H1 (cell line): ENCODE measurements around the gene ELAVL2.

ENCODE experiments used
- CTCF ChIP-seq, 3 experiments: IDR thresholded peaks; 1 replicate in 2 of 3; 2 replicates in 1 of 3; pipeline versions ENCODE4 v1.5.1 to v1.6.1; 2011; ENCODE audit warnings: low read length in 3 of 3, mild to moderate bottlenecking in 3 of 3, inconsistent platforms in 2 of 3, low read depth in 1 of 3, moderate library complexity in 1 of 3; ENCODE audit not compliant: insufficient read depth in 1 of 3; ENCODE audit errors: control extremely low read depth in 1 of 3
- EP300 ChIP-seq, 2 experiments: IDR thresholded peaks; 1 replicate in 1 of 2; 2 replicates in 1 of 2; pipeline ENCODE4 v1.6.1; 2011 to 2012; ENCODE audit warnings: low read depth in 2 of 2, low read length in 2 of 2, mild to moderate bottlenecking in 2 of 2, borderline replicate concordance in 1 of 2, inconsistent platforms in 1 of 2, moderate library complexity in 1 of 2
- EZH2 ChIP-seq: fragments of 200-600 bp; sonication (generic); IDR thresholded peaks from 2 replicates; pipeline ENCODE4 v1.7.1; 2012; ENCODE audit warnings: low read depth, mild to moderate bottlenecking, moderate library complexity, low read length, inconsistent platforms; ENCODE audit not compliant: severe bottlenecking
- FOSL1 ChIP-seq: IDR thresholded peaks from 2 replicates; pipeline ENCODE4 v1.6.1; 2011; ENCODE audit warnings: mild to moderate bottlenecking, low read depth, low read length, moderate library complexity; ENCODE audit not compliant: insufficient read depth
- GABPA ChIP-seq: IDR thresholded peaks from 2 replicates; pipeline ENCODE4 v1.6.1; 2011; ENCODE audit warnings: mild to moderate bottlenecking, low read length, moderate library complexity, borderline replicate concordance; ENCODE audit not compliant: insufficient read depth
- GTF2F1 ChIP-seq: IDR thresholded peaks from 2 replicates; pipeline ENCODE4 v1.6.1; 2012; ENCODE audit warnings: low read depth, low read length, improper control_type of control experiment, borderline replicate concordance
- MAFK ChIP-seq: IDR thresholded peaks from 2 replicates; pipeline ENCODE4 v1.6.1; 2012; ENCODE audit warnings: low read depth, mild to moderate bottlenecking, improper control_type of control experiment, low read length
- MAX ChIP-seq: IDR thresholded peaks from 2 replicates; pipeline ENCODE4 v1.6.1; 2012; ENCODE audit warnings: inconsistent platforms
- POLR2AphosphoS5 ChIP-seq: IDR thresholded peaks from 2 replicates; pipeline ENCODE4 v1.6.1; 2011; ENCODE audit warnings: low read depth, low read length
- RBBP5 ChIP-seq: IDR thresholded peaks from 2 replicates; pipeline ENCODE4 v1.7.1; 2012; ENCODE audit warnings: low read depth, mild to moderate bottlenecking, inconsistent platforms, low read length, moderate library complexity, borderline replicate concordance
- TAF1 ChIP-seq: IDR thresholded peaks from 2 replicates; pipeline ENCODE4 v1.6.1; 2011; ENCODE audit warnings: mild to moderate bottlenecking, low read depth, low read length
- USF2 ChIP-seq: IDR thresholded peaks from 2 replicates; pipeline ENCODE4 v1.6.1; 2011; ENCODE audit warnings: low read length, improper control_type of control experiment

GRCh38 chr9:23700359-23700758 lies 125.7 kb downstream of the ELAVL2 start:
- TF ChIP-seq CTCF (IDR thresholded peaks at IDR 0.05; ENCODE audit: control extremely low read depth in 1 of 3, insufficient read depth in 1 of 3, low read depth in 1 of 3, low read length in 3 of 3) (no peak), RBBP5 (no peak), EP300 (IDR thresholded peaks at IDR 0.05; ENCODE audit: borderline replicate concordance in 1 of 2, low read depth in 2 of 2, low read length in 2 of 2) (no peak), USF2 (no peak), MAX (no peak), FOSL1 (no peak), EZH2 (no peak), TAF1 (no peak), GTF2F1 (no peak), POLR2AphosphoS5 (no peak), GABPA (no peak), MAFK (no peak)
